K562 (cell line): Measurements from ENCODE around the gene OR2Y1. TPM values are rescaled to one million over a fixed set of nuclear protein-coding genes. Genes with fewer than 3 reads are reported as not detected.

Experiments used
- ATAC-seq: fragments of 200-7000 bp; cut with Tn5 transposase; 3 replicates; pipeline ENCODE4 v1.9.1; 2020; ENCODE audit warnings: moderate library complexity
- BruUV-seq: library from RNA; stranded (reverse); fragments of 400-500 nt; replicated peaks from 2 replicates; lab custom pipeline; 2021; lab: Mats Ljungman, UMichigan
- CTCF ChIA-PET: fragments of 300-600 bp; formaldehyde crosslinking; extraction: SDS; loops from one replicate; lab custom pipeline; 2021; ENCODE audit warnings: low intra/inter-chr PET ratio; lab: Yijun Ruan, JAX
- POLR2A ChIA-PET: fragments of 300-600, 350-650 bp; sonication (Branson Sonifier 250); formaldehyde crosslinking; extraction: SDS; loops from one replicate; lab custom pipeline; 2021; ENCODE audit warnings: antibody characterized with exemption, inconsistent platforms; lab: Yijun Ruan, JAX
- DNase-seq, 4 experiments: peaks; one replicate each; pipeline versions ENCODE4 v3.0.0 to v3.0.0-alpha.2; 2011 to 2018; ENCODE audit warnings: low spot score in 3 of 4, mixed read lengths in 3 of 4; ENCODE audit errors: extremely low read depth in 1 of 4
- FAIRE-seq: peaks from 2 replicates; lab custom pipeline; 2011; peaks lifted over from hg19 to GRCh38; lab: Jason Lieb, UNC
- H2AFZ ChIP-seq: 2 replicates; pipeline ENCODE4 v1.6.0; 2011; ENCODE audit warnings: low read depth, low read length, control low read depth, inconsistent platforms
- H3K27ac ChIP-seq: fragments of 200-600 bp; 3 replicates; pipeline ENCODE4 v1.8.0; 2011; ENCODE audit warnings: low read depth, mild to moderate bottlenecking, control low read depth, inconsistent platforms, low read length, moderate library complexity, mixed read lengths; ENCODE audit errors: extremely low read depth
- H3K27me3 ChIP-seq, 2 experiments: fragments of 300-600 bp in 1 of 2; 2 replicates in 1 of 2; 3 replicates in 1 of 2; pipeline versions ENCODE4 v1.6.0 to v1.8.0; 2011; ENCODE audit warnings: inconsistent platforms in 2 of 2, low read length in 2 of 2, mild to moderate bottlenecking in 1 of 2, mixed read lengths in 1 of 2, moderate library complexity in 1 of 2; ENCODE audit not compliant: control insufficient read depth in 2 of 2, insufficient read depth in 2 of 2
- H3K36me3 ChIP-seq: fragments of 300-600 bp; 3 replicates; pipeline ENCODE4 v1.8.0; 2011; ENCODE audit warnings: mild to moderate bottlenecking, low read length, inconsistent platforms; ENCODE audit not compliant: control insufficient read depth, insufficient read depth
- H3K4me1 ChIP-seq, 2 experiments: fragments of 200-600 bp in 1 of 2; replicated peaks in 1 of 2; 2 replicates in 1 of 2; 3 replicates in 1 of 2; pipeline versions ENCODE4 v1.5.1 to v1.8.0; 2011; ENCODE audit warnings: inconsistent platforms in 2 of 2, low read length in 2 of 2, mild to moderate bottlenecking in 1 of 2, mixed read lengths in 1 of 2, moderate library complexity in 1 of 2; ENCODE audit not compliant: control insufficient read depth in 2 of 2, insufficient read depth in 2 of 2
- H3K4me2 ChIP-seq: 2 replicates; pipeline ENCODE4 v1.6.1; 2011; ENCODE audit warnings: low read length, control low read depth, inconsistent platforms, mixed read lengths; ENCODE audit not compliant: insufficient read depth
- H3K4me3 ChIP-seq: fragments of 200-600 bp; sonication (generic), shearing (Covaris generic); 2 replicates; pipeline ENCODE4 v1.5.1; 2016; ENCODE audit warnings: control low read depth, inconsistent platforms
- H3K79me2 ChIP-seq: fragments of 200-600 bp; 3 replicates; pipeline ENCODE4 v1.8.0; 2011; ENCODE audit warnings: low read length, inconsistent platforms; ENCODE audit not compliant: control insufficient read depth, insufficient read depth
- H3K9ac ChIP-seq, 2 experiments: 2 replicates each; pipeline versions ENCODE4 v1.6.0 to v1.6.1; 2011; ENCODE audit warnings: low read depth in 2 of 2, low read length in 2 of 2, control low read depth in 1 of 2, inconsistent platforms in 1 of 2, mild to moderate bottlenecking in 1 of 2, mixed read lengths in 1 of 2; ENCODE audit not compliant: insufficient read depth in 1 of 2
- H3K9me1 ChIP-seq: one replicate; pipeline ENCODE4 v1.6.0; 2011; ENCODE audit warnings: inconsistent platforms, mild to moderate bottlenecking, low read length, moderate library complexity; ENCODE audit not compliant: control insufficient read depth, insufficient read depth
- H3K9me3 ChIP-seq: replicated peaks from 2 replicates; pipeline ENCODE4 v1.5.1; 2011; ENCODE audit warnings: low read depth, low read length, inconsistent platforms; ENCODE audit not compliant: control insufficient read depth, insufficient read depth
- H4K20me1 ChIP-seq: replicated peaks from 2 replicates; pipeline ENCODE4 v1.6.1; 2011; ENCODE audit warnings: low read length, inconsistent platforms, mixed read lengths; ENCODE audit not compliant: control insufficient read depth, insufficient read depth
- CBX2 ChIP-seq: fragments of 200-600 bp; sonication (generic); IDR thresholded peaks from one replicate; pipeline ENCODE4 v1.6.1; 2012; ENCODE audit warnings: mild to moderate bottlenecking, low read length, inconsistent platforms; ENCODE audit not compliant: insufficient read depth, poor library complexity, severe bottlenecking
- KLF10 ChIP-seq: fragments of 250-450 bp; sonication (Bioruptor Pico); IDR thresholded peaks from 2 replicates; pipeline ENCODE4 v1.6.1; 2021; ENCODE audit warnings: matching md5 sums
- MYBL2 ChIP-seq, 2 experiments: fragments of 450-650 bp in 1 of 2; sonication (generic) in 1 of 2; formaldehyde crosslinking in 1 of 2; IDR thresholded peaks; 2 replicates each; pipeline versions ENCODE4 v1.6.1 to v1.8.1; 2017 to 2022; ENCODE audit warnings: borderline replicate concordance in 1 of 2, inconsistent platforms in 1 of 2, low read depth in 1 of 2, mild to moderate bottlenecking in 1 of 2, missing genetic modification reagents in 1 of 2, moderate library complexity in 1 of 2
- NFIC ChIP-seq: fragments of 450-650 bp; IDR thresholded peaks from 2 replicates; pipeline ENCODE4 v1.6.1; 2017; ENCODE audit warnings: mild to moderate bottlenecking, inconsistent platforms
- RBM34 ChIP-seq: fragments of 200-400 bp; formaldehyde crosslinking; IDR thresholded peaks from 2 replicates; pipeline ENCODE4 v1.6.1; 2018; ENCODE audit warnings: low read length, borderline replicate concordance; ENCODE audit not compliant: insufficient read depth
- SAFB2 ChIP-seq: fragments of 200-400 bp; formaldehyde crosslinking; IDR thresholded peaks from 2 replicates; pipeline ENCODE4 v1.6.1; 2018; ENCODE audit warnings: borderline replicate concordance, low read length, low read depth, moderate library complexity; ENCODE audit not compliant: severe bottlenecking
- TRIM24 ChIP-seq, 2 experiments: fragments of 450-650 bp; IDR thresholded peaks; 2 replicates each; pipeline ENCODE4 v1.6.1; 2016
- ZHX1 ChIP-seq: fragments of 150-350 bp; conservative IDR thresholded peaks from 2 replicates; pipeline ENCODE4 v1.6.1; 2014; ENCODE audit warnings: low read length
- ZNF143 ChIP-seq: sonication (generic); formaldehyde crosslinking; IDR thresholded peaks from 2 replicates; pipeline ENCODE4 v1.9.0; 2022; ENCODE audit warnings: mild to moderate bottlenecking, missing genetic modification reagents
- ZNF384 ChIP-seq: IDR thresholded peaks from 2 replicates; pipeline ENCODE4 v1.6.1; 2012; ENCODE audit warnings: low read depth, low read length, improper control_type of control experiment
- ZNF583 ChIP-seq: fragments of 250-450 bp; sonication (Bioruptor Pico); IDR thresholded peaks from 2 replicates; pipeline ENCODE4 v1.4.0; 2020
- ZNF77 ChIP-seq: fragments of 250-450 bp; sonication (Bioruptor Pico); IDR thresholded peaks from 2 replicates; pipeline ENCODE4 v1.5.0; 2020
- WGBS: fragments of 100-300 bp; shearing (Covaris generic); methylation state at CpG from one replicate; pipeline ENCODE4 v1.1.6; 2016; ENCODE audit warnings: low coverage, mixed read lengths; ENCODE audit not compliant: insufficient coverage; ENCODE audit errors: missing lambda C conversion rate; 5-methylcytosine and 5-hydroxymethylcytosine counted together
- in situ Hi-C: fragments of 300-500 bp; cut with MboI; formaldehyde crosslinking; loops from 4 replicates; pipeline ENCODE4 v1.15.0; 2018; ENCODE audit warnings: inconsistent platforms, mixed read lengths
- intact Hi-C: fragments of 100-400 bp; cut with micrococcal nuclease; formaldehyde crosslinking; loops from 2 replicates; pipeline ENCODE4 v1.14.2; 2022
- polyA plus RNA-seq, 8 experiments: library from polyadenylated mRNA; depleted of rRNA in 4 of 8; stranded (reverse) in 5 of 8; unstranded in 3 of 8; fragments of >200 nt; fragmentation: Nextera tagmentation in 2 of 8; fragmentation: Illumina TruSeq in 1 of 8; extraction: Ambion mirVana in 2 of 8; extraction: Trizol in 1 of 8; gene quantifications; 2 replicates each; pipeline versions ENCODE4 v1.2.1 to v1.2.3, GENCODE V29; 2011 to 2014; ENCODE audit warnings: inconsistent platforms in 1 of 8, missing spikeins in 1 of 8
- total RNA-seq, 7 experiments: library from RNA; depleted of rRNA in 6 of 7; stranded (reverse); fragments of >200 nt in 6 of 7; fragmentation: Illumina TruSeq in 2 of 7; extraction: Trizol in 2 of 7; gene quantifications; 2 replicates each; pipeline versions ENCODE4 v1.2.1 to v1.2.3, GENCODE V29; 2011 to 2021; ENCODE audit warnings: low replicate concordance in 1 of 7
- TF ChIP-seq, protein P1 (sequence below): fragments of 250-450 bp; sonication (Bioruptor Pico); IDR thresholded peaks from 2 replicates; pipeline ENCODE4 v1.5.0; 2021; ENCODE audit warnings: mild to moderate bottlenecking, moderate library complexity
- TF ChIP-seq, protein P2 (sequence below): fragments of 250-450 bp; sonication (Bioruptor Pico); IDR thresholded peaks from 2 replicates; pipeline ENCODE4 v1.5.0; 2022; ENCODE audit warnings: mild to moderate bottlenecking

Gene OR2Y1
- total and polyA plus RNA-seq, 9 of the 15 experiments (the other 6 are each of a cell fraction or from before 2014, with no cell fraction given), result not detected

- TF ChIP-seq, protein P1, sequence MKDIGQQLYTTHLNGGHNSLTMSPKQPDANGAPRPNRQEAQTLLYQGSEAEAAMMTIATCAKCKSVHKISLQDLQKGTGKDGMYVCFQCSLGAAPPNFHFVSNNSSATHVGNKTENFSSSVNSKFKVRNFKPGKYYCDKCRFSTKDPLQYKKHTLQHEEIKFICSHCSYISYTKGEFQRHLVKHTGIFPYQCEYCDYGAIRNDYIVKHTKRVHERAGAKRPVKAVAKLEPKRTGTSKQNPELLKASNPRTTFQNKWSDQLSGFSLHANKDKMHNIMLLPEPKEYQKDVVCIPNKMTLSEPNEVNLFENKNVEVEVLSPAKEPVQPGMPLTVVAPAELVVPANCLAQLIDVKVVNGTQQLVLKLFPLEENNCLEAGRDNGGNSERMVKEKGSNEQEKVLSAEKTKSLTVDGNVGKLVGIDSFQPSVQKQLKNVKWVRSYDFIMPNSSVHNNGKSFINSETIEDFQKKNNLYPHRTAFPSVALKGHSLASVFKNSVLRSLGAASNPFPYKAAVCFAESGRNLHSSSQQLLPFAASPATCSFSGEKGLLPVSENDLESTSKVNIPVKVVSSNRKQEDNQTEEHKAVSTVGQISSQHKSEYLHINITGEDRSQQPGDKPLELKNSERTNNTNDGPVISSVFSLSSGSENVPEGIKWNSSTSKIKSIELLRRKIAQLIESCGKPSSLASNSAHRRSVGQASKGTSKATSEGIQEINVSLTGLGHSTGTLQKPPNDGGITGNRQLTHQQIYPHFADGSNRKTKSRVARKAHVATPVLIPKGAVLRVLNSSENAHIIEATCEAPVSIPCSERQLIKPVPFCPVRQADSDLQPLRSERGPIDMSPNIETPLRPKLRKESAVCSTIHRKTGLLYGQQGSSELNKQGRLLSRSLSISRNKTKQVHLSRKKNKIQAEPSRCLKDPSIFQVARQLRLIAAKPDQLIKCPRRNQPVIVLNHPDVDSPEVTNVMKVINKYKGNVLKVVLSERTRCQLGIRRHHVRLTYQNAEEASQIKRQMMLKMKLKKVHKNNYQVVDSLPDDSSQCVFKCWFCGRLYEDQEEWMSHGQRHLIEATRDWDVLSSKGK (CRISPR knock-in tag), result no peak
Observed at GRCh38 chr5:180691046-180691445, 48.8 kb downstream of the OR2Y1 start (continued).

- in situ Hi-C loops (no loop called here), intact Hi-C loops (no loop called here)
- H2AFZ ChIP-seq, result no peak overlapping the region
- 0% methylated on average over 6 of the region's 6 CpGs for WGBS
- no peaks in the 10 kb centered on the region for H3K4me1 ChIP-seq
- ChIA-PET POLR2A (no interaction called here), CTCF (no interaction called here)
- H3K4me3 ChIP-seq, result no peak overlapping the region
- no peak for DNase-seq
- no peaks in the 10 kb centered on the region for H3K9me1 ChIP-seq
- H3K9ac ChIP-seq, result no peak overlapping the region
- no peaks in the 10 kb centered on the region for H3K79me2 ChIP-seq
- H3K27ac ChIP-seq, result no peak overlapping the region
- H3K4me2 ChIP-seq, result no peak overlapping the region
- no peak for ATAC-seq
- no peaks in the 10 kb centered on the region for H3K36me3 ChIP-seq
- H3K27me3 ChIP-seq, result peaks cover 51% of the 10 kb centered on the region in 2 experiments
- no peaks in the 10 kb centered on the region for H3K9me3 ChIP-seq
- no TSS peak for BruUV-seq
- FAIRE-seq, result no peak
- H4K20me1 ChIP-seq, result no peaks in the 10 kb centered on the region
- no peak for TF ChIP-seq ZNF143 (CRISPR knock-in tag)
- no peak for TF ChIP-seq TRIM24 (IDR thresholded peaks at IDR 0.05)
- no peak for TF ChIP-seq MYBL2 (IDR thresholded peaks at IDR 0.05; ENCODE audit: low read depth)
- no peak for TF ChIP-seq MYBL2 (CRISPR knock-in tag; IDR thresholded peaks at IDR 0.05; ENCODE audit: borderline replicate concordance)
- no peak for TF ChIP-seq CBX2
- TF ChIP-seq ZNF583, result no peak
- no peak for TF ChIP-seq ZHX1
- no peak for TF ChIP-seq RBM34
- no peak for TF ChIP-seq ZNF384
- no peak for TF ChIP-seq SAFB2
- no peak for TF ChIP-seq KLF10
- no peak for TF ChIP-seq ZNF77 (CRISPR knock-in tag)
- TF ChIP-seq, protein P2, sequence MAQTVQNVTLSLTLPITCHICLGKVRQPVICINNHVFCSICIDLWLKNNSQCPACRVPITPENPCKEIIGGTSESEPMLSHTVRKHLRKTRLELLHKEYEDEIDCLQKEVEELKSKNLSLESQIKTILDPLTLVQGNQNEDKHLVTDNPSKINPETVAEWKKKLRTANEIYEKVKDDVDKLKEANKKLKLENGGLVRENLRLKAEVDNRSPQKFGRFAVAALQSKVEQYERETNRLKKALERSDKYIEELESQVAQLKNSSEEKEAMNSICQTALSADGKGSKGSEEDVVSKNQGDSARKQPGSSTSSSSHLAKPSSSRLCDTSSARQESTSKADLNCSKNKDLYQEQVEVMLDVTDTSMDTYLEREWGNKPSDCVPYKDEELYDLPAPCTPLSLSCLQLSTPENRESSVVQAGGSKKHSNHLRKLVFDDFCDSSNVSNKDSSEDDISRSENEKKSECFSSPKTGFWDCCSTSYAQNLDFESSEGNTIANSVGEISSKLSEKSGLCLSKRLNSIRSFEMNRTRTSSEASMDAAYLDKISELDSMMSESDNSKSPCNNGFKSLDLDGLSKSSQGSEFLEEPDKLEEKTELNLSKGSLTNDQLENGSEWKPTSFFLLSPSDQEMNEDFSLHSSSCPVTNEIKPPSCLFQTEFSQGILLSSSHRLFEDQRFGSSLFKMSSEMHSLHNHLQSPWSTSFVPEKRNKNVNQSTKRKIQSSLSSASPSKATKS (CRISPR knock-in tag), result no peak
- no peak for TF ChIP-seq NFIC
Observed at GRCh38 chr5:180690562-180690961, 49.3 kb downstream of the OR2Y1 start.
